Adrenal gland (tissue), 5 donors: Measurements from ENCODE around the gene HOMER2.

ENCODE experiments used
- CTCF ChIP-seq, 6 experiments: fragments of 450-650 bp in 4 of 6; fragments of 200-600 bp in 2 of 6; sonication (generic) in 1 of 6; IDR thresholded peaks; 1 replicate in 5 of 6; 2 replicates in 1 of 6; pipeline versions ENCODE4 v1.5.1 to v1.8.0; 2016 to 2021; ENCODE audit warnings: antibody characterized with exemption in 6 of 6, mild to moderate bottlenecking in 2 of 6, moderate library complexity in 1 of 6
- POLR2A ChIP-seq, 2 donors: fragments of 450-650 bp; IDR thresholded peaks; one replicate each; pipeline ENCODE4 v1.6.1; 2017; ENCODE audit warnings: antibody characterized with exemption in 2 of 2, mild to moderate bottlenecking in 2 of 2, moderate library complexity in 1 of 2
- donor health status: DM: no; HTN: no; CAD: no.

DNA sequence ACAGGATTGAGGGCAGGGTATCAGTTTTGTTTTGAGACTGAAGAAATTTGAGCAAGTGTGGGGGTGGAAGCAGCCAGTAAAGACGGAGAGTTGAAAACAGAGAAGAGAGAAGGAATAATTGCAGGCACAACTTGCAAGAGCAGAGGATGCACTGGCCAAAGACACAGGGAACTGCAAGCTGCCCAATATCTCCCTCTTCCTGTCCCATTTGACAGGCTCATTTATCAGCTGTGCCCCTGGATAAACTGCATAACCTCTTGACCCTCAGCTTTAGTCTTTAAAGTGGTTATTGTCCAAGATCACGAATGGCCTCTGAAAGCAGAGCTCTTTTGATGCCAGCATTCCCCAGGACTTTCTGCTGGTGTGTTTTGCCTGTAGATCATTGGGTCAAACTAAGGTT, 28.5 kb upstream of the HOMER2 start:
- no peak for TF ChIP-seq CTCF (IDR thresholded peaks at IDR 0.05)
- no peak for TF ChIP-seq POLR2A (IDR thresholded peaks at IDR 0.05)
